Esophagus (tissue), 2 donors: ENCODE data around the gene EFNB2. TPM values are rescaled to one million over a fixed set of nuclear protein-coding genes. Genes with fewer than 3 reads are reported as not detected.

Experiments
- H3K27ac ChIP-seq, 2 donors: one replicate each; pipeline ENCODE4 v1.5.1; 2013; ENCODE audit warnings: low read depth in 2 of 2, mild to moderate bottlenecking in 2 of 2, inconsistent platforms in 1 of 2, low read length in 1 of 2, moderate library complexity in 1 of 2
- H3K27me3 ChIP-seq, 2 donors: one replicate each; pipeline ENCODE4 v1.6.1; 2013; ENCODE audit warnings: low read length in 2 of 2, control low read depth in 1 of 2, mild to moderate bottlenecking in 1 of 2; ENCODE audit not compliant: insufficient read depth in 2 of 2, control insufficient read depth in 1 of 2
- H3K36me3 ChIP-seq, 2 donors: one replicate each; pipeline ENCODE4 v1.6.1; 2013; ENCODE audit warnings: low read length in 1 of 2; ENCODE audit not compliant: control insufficient read depth in 2 of 2, insufficient read depth in 2 of 2
- H3K4me1 ChIP-seq, 2 donors: one replicate each; pipeline ENCODE4 v1.6.1; 2013; ENCODE audit warnings: low read length in 1 of 2; ENCODE audit not compliant: control insufficient read depth in 2 of 2, insufficient read depth in 2 of 2
- H3K4me3 ChIP-seq, 2 donors: one replicate each; pipeline ENCODE4 v1.5.1; 2013; ENCODE audit warnings: low read length in 2 of 2, mild to moderate bottlenecking in 2 of 2, low read depth in 1 of 2, moderate library complexity in 1 of 2
- H3K9me3 ChIP-seq, 2 donors: one replicate each; pipeline ENCODE4 v1.6.1; 2013; ENCODE audit warnings: mild to moderate bottlenecking in 2 of 2, low read depth in 1 of 2, low read length in 1 of 2, moderate library complexity in 1 of 2; ENCODE audit not compliant: control insufficient read depth in 2 of 2, insufficient read depth in 1 of 2
- WGBS, 2 donors: extraction: QIAGEN DNeasy Blood & Tissue Kit; methylation state at CpG; one replicate each; pipeline ENCODE4 v1.1.7; 2013; 5-methylcytosine and 5-hydroxymethylcytosine counted together
- polyA plus RNA-seq, 2 donors: library from polyadenylated mRNA; stranded (reverse); fragments of 200-250 nt; gene quantifications; one replicate each; pipeline ENCODE4 v1.2.3, GENCODE V29; 2013
- donor health status: healthy with polysubstance abuse.
- donor health status: Bipolar disorder and iron deficiency.

The EFNB2 gene
- polyA plus RNA-seq, 2 donors: 8.0 to 8.4 TPM

DNA sequence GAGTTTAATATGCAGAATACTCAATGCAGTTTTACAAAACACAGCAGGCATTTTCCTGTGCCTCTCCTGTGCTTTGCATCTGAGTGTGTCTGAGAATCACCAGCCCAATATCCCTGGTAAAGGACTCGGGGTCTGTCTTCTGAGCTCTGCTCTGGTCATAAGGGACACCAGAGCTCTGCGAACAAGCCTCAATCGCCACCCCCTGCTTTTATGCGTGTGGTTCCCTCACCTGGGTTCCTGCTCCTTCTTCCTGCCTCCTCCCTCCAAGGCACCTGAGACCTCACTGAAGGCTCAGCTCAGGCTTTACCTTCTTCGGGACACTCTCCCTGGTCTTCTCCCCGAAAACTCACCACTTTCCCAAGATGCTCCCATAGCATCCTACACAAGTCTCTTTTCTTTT lies 84.5 kb downstream of the EFNB2 start:
- no peak overlapping the region for H3K4me3 ChIP-seq
- H3K27ac ChIP-seq: no peak overlapping the region
- 92 to 95% methylated on average over 6 of the region's 6 CpGs for WGBS, 2 donors

DNA sequence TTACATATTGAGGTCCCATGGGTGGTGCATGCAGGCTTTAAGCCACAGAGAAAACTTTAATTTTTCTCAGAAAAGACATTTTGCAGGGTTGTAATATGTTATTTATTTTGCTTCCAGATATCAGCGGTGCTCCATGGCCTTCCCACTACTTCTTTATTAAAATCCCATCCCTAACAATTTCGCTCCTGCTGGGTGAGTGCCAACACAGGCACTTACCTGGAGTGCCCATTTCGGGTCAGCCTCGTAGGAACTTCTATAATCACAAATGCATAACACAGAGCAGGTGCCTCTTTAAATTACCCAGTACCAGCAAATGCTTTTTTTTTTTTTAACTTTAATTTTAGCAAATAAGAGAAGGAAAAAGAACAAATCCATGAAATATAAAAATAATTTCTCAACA lies 86.4 kb downstream of the EFNB2 start:
- H3K27ac ChIP-seq: no peak overlapping the region
- no peaks in the 10 kb centered on the region for H3K36me3 ChIP-seq
- WGBS, 2 donors: 86 to 89% methylated on average over 4 of the region's 4 CpGs
- no peaks in the 10 kb centered on the region for H3K27me3 ChIP-seq
- H3K4me3 ChIP-seq: no peak overlapping the region
- no peaks in the 10 kb centered on the region for H3K4me1 ChIP-seq
- no peaks in the 10 kb centered on the region for H3K9me3 ChIP-seq

More for the DNA sequence above, 84.5 kb downstream of the EFNB2 start:
- Histone ChIP-seq H3K9me3 (peaks cover 0 to 3% of the 10 kb centered on the region in 2 donors), H3K4me1 (no peaks in the 10 kb centered on the region), H3K27me3 (no peaks in the 10 kb centered on the region), H3K36me3 (no peaks in the 10 kb centered on the region)

DNA sequence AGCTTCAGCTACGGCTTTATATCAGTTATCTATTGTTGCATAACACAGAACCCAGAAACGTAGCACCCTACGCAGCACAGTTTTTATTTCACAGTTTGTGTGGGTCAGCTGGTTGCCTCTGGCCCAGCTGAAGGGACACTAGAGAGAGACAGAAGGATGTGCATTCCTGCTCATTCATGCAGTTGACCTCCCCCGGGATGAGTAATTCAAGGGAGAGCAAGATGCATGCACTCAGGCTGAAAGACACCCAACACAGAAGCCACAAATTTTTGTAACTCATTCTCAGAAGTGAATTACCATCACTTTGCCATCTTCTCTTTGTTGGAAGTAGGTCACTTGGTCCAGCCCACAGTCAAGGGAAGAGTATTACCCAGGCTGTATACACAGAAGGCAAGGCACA lies 89.5 kb downstream of the EFNB2 start:
- no peaks in the 10 kb centered on the region for H3K9me3 ChIP-seq

DNA sequence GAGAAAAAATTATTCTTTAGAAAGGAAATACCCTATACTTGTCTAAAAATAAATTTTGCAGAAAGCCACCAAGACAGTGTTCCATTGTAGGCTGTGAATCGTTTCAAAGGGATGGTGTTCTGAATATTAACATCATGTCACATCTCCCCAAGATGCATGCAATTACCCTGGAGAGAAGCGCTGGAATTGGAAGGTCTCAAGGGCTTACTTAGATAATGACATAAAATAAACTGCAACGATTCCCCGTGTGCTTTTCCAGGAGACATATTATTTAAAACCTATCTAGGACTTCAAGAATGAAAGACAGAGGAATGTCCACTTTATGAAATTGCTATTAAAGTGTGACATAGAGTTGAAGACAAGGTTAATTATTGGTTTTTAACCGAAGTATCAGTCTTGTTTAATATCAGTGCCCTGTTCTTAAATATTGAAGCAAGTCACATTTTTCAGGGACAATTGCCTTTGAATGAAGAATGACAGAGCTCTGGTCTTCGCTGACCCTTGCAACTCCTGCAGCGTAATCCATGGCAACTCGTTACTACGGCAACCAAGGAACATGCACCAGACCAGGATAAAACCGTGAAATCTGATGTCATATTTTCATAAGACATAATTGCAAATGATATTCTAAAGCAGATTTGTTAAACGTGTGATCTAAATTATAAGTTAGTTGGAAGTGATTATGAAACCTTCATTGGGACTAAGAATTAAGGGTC lies 91.7 kb downstream of the EFNB2 start:
- Histone ChIP-seq H3K9me3 (no peaks in the 10 kb centered on the region), H3K4me3 (no peak overlapping the region), H3K4me1 (no peaks in the 10 kb centered on the region), H3K27me3 (no peaks in the 10 kb centered on the region), H3K36me3 (no peaks in the 10 kb centered on the region), H3K27ac (no peak overlapping the region)
- WGBS, 2 donors: 78 to 80% methylated on average over 11 of the region's 11 CpGs

More for the DNA sequence above, 89.5 kb downstream of the EFNB2 start:
- Histone ChIP-seq H3K27ac (no peak overlapping the region), H3K4me3 (no peak overlapping the region), H3K4me1 (no peaks in the 10 kb centered on the region), H3K27me3 (no peaks in the 10 kb centered on the region), H3K36me3 (no peaks in the 10 kb centered on the region)
- WGBS, 2 donors: 76 to 91% methylated on average over 4 of the region's 4 CpGs

GRCh38 chr13:106440866-106441265 lies 94.6 kb downstream of the EFNB2 start:
- H3K27me3 ChIP-seq: no peaks in the 10 kb centered on the region
- no peaks in the 10 kb centered on the region for H3K4me1 ChIP-seq
- no peak overlapping the region for H3K4me3 ChIP-seq
- H3K9me3 ChIP-seq: peaks cover 0 to 3% of the 10 kb centered on the region in 2 donors
- 20 to 21% methylated on average over 2 of the region's 2 CpGs for WGBS, 2 donors
- no peaks in the 10 kb centered on the region for H3K36me3 ChIP-seq
- H3K27ac ChIP-seq: no peak overlapping the region

Other genes starting within 250 kb of the EFNB2 start
- 10 to 100 TPM; 51.0 to 84.5 TPM for gene ARGLU1, start 32.5 kb upstream of the EFNB2 start, polyA plus RNA-seq